Measurements from ENCODE around the gene TEKT1. TPM values are rescaled to one million over a fixed set of nuclear protein-coding genes. Genes with fewer than 3 reads are reported as not detected.
A peak's percentile ranks its signal among the peaks of the same experiment; 100 is the strongest.
"Not testable (repeated sequence)": the region's sequence is repeated elsewhere in the genome, so short reads cannot be mapped to it uniquely, and the experiment has no call there.

TEKT1 gene
- polyA plus RNA-seq, 1 donor (not counting 4 experiments of a cell fraction or from before 2014, with no cell fraction given): not detected

DNA sequence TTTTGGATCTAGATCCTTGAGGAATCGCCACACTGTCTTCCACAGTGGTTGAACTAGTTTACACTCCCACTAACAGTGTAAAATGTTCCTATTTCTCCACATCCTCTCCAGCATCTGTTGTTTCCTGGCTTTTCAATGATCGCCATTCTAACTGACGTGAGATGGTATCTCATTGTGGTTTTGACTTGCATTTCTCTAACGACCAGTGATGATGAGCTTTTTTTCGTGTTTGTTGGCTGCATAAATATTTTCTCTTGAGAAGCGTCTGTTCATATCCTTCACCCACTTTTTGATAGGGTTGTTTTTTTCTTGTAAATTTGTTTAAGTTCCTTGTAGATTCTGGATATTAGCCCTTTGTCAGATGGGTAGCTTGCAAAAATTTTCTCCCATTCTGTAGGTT, 14.6 kb upstream of the TEKT1 start:
- H3K4me3 ChIP-seq (ENCODE audit: control insufficient read depth in 2 of 3, extremely low read depth in 1 of 3, insufficient read depth in 2 of 3, low read depth in 1 of 3, low read length in 3 of 3); DNase-seq (ENCODE audit: low read depth, low spot score); H3K4me2 ChIP-seq (ENCODE audit: control insufficient read depth, extremely low read depth, insufficient read depth, low read depth, low read length); H3K9ac ChIP-seq (ENCODE audit: control insufficient read depth, extremely low read depth, insufficient read depth, low read length); H3K27me3 ChIP-seq (ENCODE audit: control insufficient read depth, extremely low read depth, insufficient read depth, low read length); H3K27ac ChIP-seq (ENCODE audit: control insufficient read depth, insufficient read depth, low read length); H4K20me1 ChIP-seq (ENCODE audit: control insufficient read depth, extremely low read depth, insufficient read depth, low read length); dilution Hi-C loops (cut with MboI; ENCODE audit: extremely low pct_ligation_motif_present, low sequenced_read_pairs); H3K36me3 ChIP-seq (ENCODE audit: control insufficient read depth in 2 of 2, extremely low read depth in 1 of 2, insufficient read depth in 2 of 2, low read length in 2 of 2); H2AFZ ChIP-seq (ENCODE audit: control insufficient read depth, low read length); H3K9me3 ChIP-seq (ENCODE audit: control insufficient read depth, low read depth, low read length); H3K4me1 ChIP-seq (ENCODE audit: control insufficient read depth, extremely low read depth, insufficient read depth, low read length); H3K79me2 ChIP-seq (ENCODE audit: control insufficient read depth, insufficient read depth, low read length); H3K9me1 ChIP-seq (ENCODE audit: control insufficient read depth, extremely low read depth, insufficient read depth, low read length); FAIRE-seq: not testable (repeated sequence)

GRCh38 chr17:6844406-6844805, 12.9 kb upstream of the TEKT1 start:
- H3K4me2 ChIP-seq (ENCODE audit: control insufficient read depth, extremely low read depth, insufficient read depth, low read depth, low read length); H3K27ac ChIP-seq (ENCODE audit: control insufficient read depth, insufficient read depth, low read length); H3K36me3 ChIP-seq (ENCODE audit: control insufficient read depth in 2 of 2, extremely low read depth in 1 of 2, insufficient read depth in 2 of 2, low read length in 2 of 2); H3K79me2 ChIP-seq (ENCODE audit: control insufficient read depth, insufficient read depth, low read length); H4K20me1 ChIP-seq (ENCODE audit: control insufficient read depth, extremely low read depth, insufficient read depth, low read length); dilution Hi-C loops (cut with MboI; ENCODE audit: extremely low pct_ligation_motif_present, low sequenced_read_pairs); H3K9me3 ChIP-seq (ENCODE audit: control insufficient read depth, low read depth, low read length); DNase-seq (ENCODE audit: low read depth, low spot score); H3K9ac ChIP-seq (ENCODE audit: control insufficient read depth, extremely low read depth, insufficient read depth, low read length); H2AFZ ChIP-seq (ENCODE audit: control insufficient read depth, low read length); H3K4me3 ChIP-seq (ENCODE audit: control insufficient read depth in 2 of 3, extremely low read depth in 1 of 3, insufficient read depth in 2 of 3, low read depth in 1 of 3, low read length in 3 of 3); H3K27me3 ChIP-seq (ENCODE audit: control insufficient read depth, extremely low read depth, insufficient read depth, low read length); H3K4me1 ChIP-seq (ENCODE audit: control insufficient read depth, extremely low read depth, insufficient read depth, low read length); H3K9me1 ChIP-seq (ENCODE audit: control insufficient read depth, extremely low read depth, insufficient read depth, low read length); FAIRE-seq: not testable (repeated sequence)

GRCh38 chr17:6843241-6843880, 11.8 kb upstream of the TEKT1 start:
- no peak for TF ChIP-seq EZH2 (IDR thresholded peaks at IDR 0.05; ENCODE audit: low read length)
- TF ChIP-seq, protein P1, sequence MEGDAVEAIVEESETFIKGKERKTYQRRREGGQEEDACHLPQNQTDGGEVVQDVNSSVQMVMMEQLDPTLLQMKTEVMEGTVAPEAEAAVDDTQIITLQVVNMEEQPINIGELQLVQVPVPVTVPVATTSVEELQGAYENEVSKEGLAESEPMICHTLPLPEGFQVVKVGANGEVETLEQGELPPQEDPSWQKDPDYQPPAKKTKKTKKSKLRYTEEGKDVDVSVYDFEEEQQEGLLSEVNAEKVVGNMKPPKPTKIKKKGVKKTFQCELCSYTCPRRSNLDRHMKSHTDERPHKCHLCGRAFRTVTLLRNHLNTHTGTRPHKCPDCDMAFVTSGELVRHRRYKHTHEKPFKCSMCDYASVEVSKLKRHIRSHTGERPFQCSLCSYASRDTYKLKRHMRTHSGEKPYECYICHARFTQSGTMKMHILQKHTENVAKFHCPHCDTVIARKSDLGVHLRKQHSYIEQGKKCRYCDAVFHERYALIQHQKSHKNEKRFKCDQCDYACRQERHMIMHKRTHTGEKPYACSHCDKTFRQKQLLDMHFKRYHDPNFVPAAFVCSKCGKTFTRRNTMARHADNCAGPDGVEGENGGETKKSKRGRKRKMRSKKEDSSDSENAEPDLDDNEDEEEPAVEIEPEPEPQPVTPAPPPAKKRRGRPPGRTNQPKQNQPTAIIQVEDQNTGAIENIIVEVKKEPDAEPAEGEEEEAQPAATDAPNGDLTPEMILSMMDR (optimal IDR thresholded peaks at IDR 0.05 in 1 of 3, IDR thresholded peaks at IDR 0.05 in 1 of 3, conservative IDR thresholded peaks at IDR 0.05 in 1 of 3; ENCODE audit: extremely low read depth in 1 of 3, insufficient read depth in 2 of 3, low read length in 3 of 3): peak in 2 of 3 experiments; percentile 17 to 27
- H3K27me3 ChIP-seq (ENCODE audit: control insufficient read depth, extremely low read depth, insufficient read depth, low read length): peaks cover 5% of the 10 kb centered on the region
- H3K79me2 ChIP-seq (ENCODE audit: control insufficient read depth, insufficient read depth, low read length): no peaks in the 10 kb centered on the region
- H3K36me3 ChIP-seq (ENCODE audit: control insufficient read depth in 2 of 2, extremely low read depth in 1 of 2, insufficient read depth in 2 of 2, low read length in 2 of 2): no peaks in the 10 kb centered on the region
- DNase-seq (ENCODE audit: low read depth, low spot score) (no peak), FAIRE-seq (no peak)
- H2AFZ ChIP-seq (ENCODE audit: control insufficient read depth, low read length): no peak overlapping the region
- dilution Hi-C loops (cut with MboI; ENCODE audit: extremely low pct_ligation_motif_present, low sequenced_read_pairs): no loop called here
- no peak overlapping the region for H3K4me2 ChIP-seq (ENCODE audit: control insufficient read depth, extremely low read depth, insufficient read depth, low read depth, low read length)
- H3K4me1 ChIP-seq (ENCODE audit: control insufficient read depth, extremely low read depth, insufficient read depth, low read length): no peaks in the 10 kb centered on the region
- H3K4me3 ChIP-seq (ENCODE audit: control insufficient read depth in 2 of 3, extremely low read depth in 1 of 3, insufficient read depth in 2 of 3, low read depth in 1 of 3, low read length in 3 of 3): no peak overlapping the region
- no peaks in the 10 kb centered on the region for H3K9me1 ChIP-seq (ENCODE audit: control insufficient read depth, extremely low read depth, insufficient read depth, low read length)
- H3K9me3 ChIP-seq (ENCODE audit: control insufficient read depth, low read depth, low read length): no peaks in the 10 kb centered on the region
- no peaks in the 10 kb centered on the region for H4K20me1 ChIP-seq (ENCODE audit: control insufficient read depth, extremely low read depth, insufficient read depth, low read length)
- no peak overlapping the region for H3K27ac ChIP-seq (ENCODE audit: control insufficient read depth, insufficient read depth, low read length)
- H3K9ac ChIP-seq (ENCODE audit: control insufficient read depth, extremely low read depth, insufficient read depth, low read length): no peak overlapping the region

DNA sequence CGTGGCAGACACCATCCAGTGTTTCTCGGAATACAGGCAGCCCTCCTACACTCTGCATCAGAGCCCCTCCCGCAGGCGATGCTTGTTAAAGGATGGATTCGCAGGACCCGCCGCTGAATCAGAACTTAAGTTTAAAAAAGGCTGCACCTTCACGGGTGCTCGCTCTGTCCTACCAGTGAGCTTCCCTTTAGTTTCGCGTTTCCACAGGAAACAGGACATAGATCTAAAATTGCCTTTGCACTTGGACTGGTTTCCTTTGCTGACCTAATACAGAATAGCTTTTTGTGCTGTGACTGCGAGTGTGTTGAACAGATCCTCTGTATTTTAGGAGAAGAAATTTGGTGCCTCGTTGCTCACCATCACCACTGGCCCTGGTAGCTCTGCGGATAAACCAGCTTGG, 10.2 kb upstream of the TEKT1 start:
- H3K27ac ChIP-seq (ENCODE audit: control insufficient read depth, insufficient read depth, low read length); H3K27me3 ChIP-seq (ENCODE audit: control insufficient read depth, extremely low read depth, insufficient read depth, low read length); FAIRE-seq; H4K20me1 ChIP-seq (ENCODE audit: control insufficient read depth, extremely low read depth, insufficient read depth, low read length); H3K4me1 ChIP-seq (ENCODE audit: control insufficient read depth, extremely low read depth, insufficient read depth, low read length); dilution Hi-C loops (cut with MboI; ENCODE audit: extremely low pct_ligation_motif_present, low sequenced_read_pairs); H3K4me2 ChIP-seq (ENCODE audit: control insufficient read depth, extremely low read depth, insufficient read depth, low read depth, low read length); H3K9me1 ChIP-seq (ENCODE audit: control insufficient read depth, extremely low read depth, insufficient read depth, low read length); H3K79me2 ChIP-seq (ENCODE audit: control insufficient read depth, insufficient read depth, low read length); DNase-seq (ENCODE audit: low read depth, low spot score); H3K36me3 ChIP-seq (ENCODE audit: control insufficient read depth in 2 of 2, extremely low read depth in 1 of 2, insufficient read depth in 2 of 2, low read length in 2 of 2); H3K4me3 ChIP-seq (ENCODE audit: control insufficient read depth in 2 of 3, extremely low read depth in 1 of 3, insufficient read depth in 2 of 3, low read depth in 1 of 3, low read length in 3 of 3); H3K9me3 ChIP-seq (ENCODE audit: control insufficient read depth, low read depth, low read length); H2AFZ ChIP-seq (ENCODE audit: control insufficient read depth, low read length); H3K9ac ChIP-seq (ENCODE audit: control insufficient read depth, extremely low read depth, insufficient read depth, low read length): not testable (repeated sequence)

Data from keratinocyte (primary cell).